Stomach (tissue), 4 donors: ENCODE measurements around the gene CDH23.

ENCODE experiments used
- CTCF ChIP-seq, 7 experiments: fragments of 450-650 bp in 4 of 7; fragments of 200-600 bp in 3 of 7; sonication (generic) in 3 of 7; IDR thresholded peaks; one replicate each; pipeline ENCODE4 v1.5.1; 2016 to 2019; ENCODE audit warnings: antibody characterized with exemption in 7 of 7, control low read depth in 2 of 7, mild to moderate bottlenecking in 1 of 7
- POLR2A ChIP-seq, 4 donors: fragments of 450-650 bp; IDR thresholded peaks; one replicate each; pipeline ENCODE4 v1.6.1; 2016; ENCODE audit warnings: antibody characterized with exemption in 4 of 4, control low read depth in 2 of 4, mild to moderate bottlenecking in 1 of 4, moderate library complexity in 1 of 4

- no peak for TF ChIP-seq CTCF (IDR thresholded peaks at IDR 0.05)
- no peak for TF ChIP-seq POLR2A (IDR thresholded peaks at IDR 0.05)
These were observed 168.7 kb downstream of the CDH23 start for GRCh38 chr10:71565284-71566000.
